CD14-positive monocyte (primary cell): ENCODE results near the gene TIGD6. TPM values are rescaled to one million over a fixed set of nuclear protein-coding genes. Genes with fewer than 3 reads are reported as not detected.
"Not testable (repeated sequence)": the region's sequence is repeated elsewhere in the genome, so short reads cannot be mapped to it uniquely, and the experiment has no call there.

ENCODE experiments used
- DNase-seq, 3 donors: peaks; one replicate each; pipeline ENCODE4 v3.0.0-alpha.2; 2011 to 2022
- H2AFZ ChIP-seq: 2 replicates; pipeline ENCODE4 v1.6.0; 2012; ENCODE audit warnings: mild to moderate bottlenecking, low read depth, low read length, inconsistent platforms; ENCODE audit not compliant: insufficient read depth, poor library complexity, severe bottlenecking
- H3K27ac ChIP-seq, 2 donors: 1 replicate in 1 of 2; 2 replicates in 1 of 2; pipeline ENCODE4 v1.5.1; 2012 to 2013; ENCODE audit warnings: low read length in 2 of 2, control low read depth in 1 of 2, inconsistent platforms in 1 of 2, low read depth in 1 of 2, mild to moderate bottlenecking in 1 of 2
- H3K27me3 ChIP-seq, 2 donors: one replicate each; pipeline versions ENCODE4 v1.6.0 to v1.6.1; 2011 to 2013; ENCODE audit warnings: low read length in 2 of 2; ENCODE audit not compliant: control insufficient read depth in 2 of 2, insufficient read depth in 2 of 2
- H3K36me3 ChIP-seq, 2 donors: replicated peaks in 1 of 2; 1 replicate in 1 of 2; 2 replicates in 1 of 2; pipeline versions ENCODE4 v1.5.1 to v1.6.1; 2012 to 2013; ENCODE audit warnings: low read length in 2 of 2, control low read depth in 1 of 2, inconsistent platforms in 1 of 2, mild to moderate bottlenecking in 1 of 2; ENCODE audit not compliant: insufficient read depth in 2 of 2, control insufficient read depth in 1 of 2
- H3K4me1 ChIP-seq, 2 donors: 1 replicate in 1 of 2; 2 replicates in 1 of 2; pipeline versions ENCODE4 v1.5.1 to v1.6.1; 2012 to 2013; ENCODE audit warnings: low read length in 2 of 2, control low read depth in 1 of 2, inconsistent platforms in 1 of 2, mild to moderate bottlenecking in 1 of 2, moderate library complexity in 1 of 2; ENCODE audit not compliant: insufficient read depth in 2 of 2, control insufficient read depth in 1 of 2
- H3K4me2 ChIP-seq: replicated peaks from 2 replicates; pipeline ENCODE3; 2012; ENCODE audit warnings: low read length, moderate library complexity, mild to moderate bottlenecking; ENCODE audit not compliant: poor library complexity, severe bottlenecking; ENCODE audit errors: extremely low read depth
- H3K4me3 ChIP-seq, 3 experiments: fragments of 200-600 bp in 1 of 3; sonication (generic) in 1 of 3; replicated peaks in 1 of 3; 1 replicate in 2 of 3; 2 replicates in 1 of 3; pipeline ENCODE4 v1.5.1; 2011 to 2013; ENCODE audit warnings: low read length in 3 of 3, mild to moderate bottlenecking in 3 of 3, control low read depth in 2 of 3, low read depth in 2 of 3, inconsistent platforms in 1 of 3, moderate library complexity in 1 of 3
- H3K79me2 ChIP-seq: 2 replicates; pipeline ENCODE4 v1.6.0; 2012; ENCODE audit warnings: mild to moderate bottlenecking, control low read depth, inconsistent platforms, low read length, moderate library complexity; ENCODE audit not compliant: insufficient read depth
- H3K9ac ChIP-seq: 2 replicates; pipeline ENCODE4 v1.6.0; 2017; ENCODE audit warnings: low read length, mild to moderate bottlenecking; ENCODE audit not compliant: insufficient read depth, poor library complexity, severe bottlenecking
- H3K9me3 ChIP-seq, 2 donors: replicated peaks in 1 of 2; 1 replicate in 1 of 2; 2 replicates in 1 of 2; pipeline versions ENCODE4 v1.5.1 to v1.6.1; 2012 to 2013; ENCODE audit warnings: low read length in 2 of 2, control low read depth in 1 of 2; ENCODE audit not compliant: control insufficient read depth in 1 of 2, insufficient read depth in 1 of 2
- H4K20me1 ChIP-seq: 2 replicates; pipeline ENCODE4 v1.6.0; 2012; ENCODE audit warnings: mild to moderate bottlenecking, low read length, control low read depth, moderate library complexity; ENCODE audit not compliant: insufficient read depth
- H3K27ac Mint-ChIP-seq, 7 donors: one replicate each; pipeline ENCODE4 v1.8.0; 2020; ENCODE audit warnings: mild to moderate bottlenecking in 7 of 7, mixed read lengths in 7 of 7, moderate library complexity in 6 of 7, inconsistent platforms in 2 of 7
- H3K27me3 Mint-ChIP-seq, 3 donors: one replicate each; pipeline ENCODE4 v1.8.0; 2021 to 2022; ENCODE audit warnings: low read depth in 3 of 3, mild to moderate bottlenecking in 3 of 3, mixed read lengths in 3 of 3, moderate library complexity in 3 of 3, inconsistent platforms in 1 of 3
- H3K36me3 Mint-ChIP-seq, 2 donors: one replicate each; pipeline ENCODE4 v1.8.0; 2020; ENCODE audit warnings: mixed read lengths in 2 of 2, inconsistent platforms in 1 of 2, mild to moderate bottlenecking in 1 of 2
- H3K4me1 Mint-ChIP-seq: one replicate; pipeline ENCODE4 v1.8.0; 2020; ENCODE audit warnings: mild to moderate bottlenecking, mixed read lengths
- H3K4me3 Mint-ChIP-seq, 2 donors: one replicate each; pipeline ENCODE4 v1.8.0; 2020; ENCODE audit warnings: mild to moderate bottlenecking in 2 of 2, mixed read lengths in 2 of 2, moderate library complexity in 1 of 2
- H3K9me3 Mint-ChIP-seq, 7 donors: one replicate each; pipeline ENCODE4 v1.8.0; 2020 to 2022; ENCODE audit warnings: mixed read lengths in 7 of 7, mild to moderate bottlenecking in 6 of 7, moderate library complexity in 6 of 7, inconsistent platforms in 2 of 7
- WGBS: methylation state at CpG from one replicate; pipeline ENCODE4 v1.1.5; 2013; ENCODE audit warnings: missing lambda C conversion rate; ENCODE audit not compliant: insufficient coverage; 5-methylcytosine and 5-hydroxymethylcytosine counted together
- intact Hi-C, 2 donors: fragments of 100-400 bp; cut with micrococcal nuclease; formaldehyde crosslinking; loops; one replicate each; pipeline versions ENCODE4 v1.15.0 to v1.15.1; 2023
- polyA plus RNA-seq, 3 donors: library from polyadenylated mRNA; depleted of rRNA in 1 of 3; unstranded in 2 of 3; stranded (reverse) in 1 of 3; fragments of 300-500 nt in 2 of 3; fragments of >200 nt in 1 of 3; fragmentation: Illumina TruSeq in 2 of 3; gene quantifications; 1 replicate in 2 of 3; 2 replicates in 1 of 3; pipeline ENCODE4 v1.2.3, GENCODE V29; 2012 to 2021
- TF ChIP-seq, protein P1 (sequence below): fragments of 200-600 bp; IDR thresholded peaks from one replicate; pipeline ENCODE4 v1.8.0; 2022; ENCODE audit warnings: antibody characterized with exemption, mild to moderate bottlenecking

The TIGD6 gene
- polyA plus RNA-seq, 3 donors, result 0.88 to 2.5 (median 1.8) TPM

DNA sequence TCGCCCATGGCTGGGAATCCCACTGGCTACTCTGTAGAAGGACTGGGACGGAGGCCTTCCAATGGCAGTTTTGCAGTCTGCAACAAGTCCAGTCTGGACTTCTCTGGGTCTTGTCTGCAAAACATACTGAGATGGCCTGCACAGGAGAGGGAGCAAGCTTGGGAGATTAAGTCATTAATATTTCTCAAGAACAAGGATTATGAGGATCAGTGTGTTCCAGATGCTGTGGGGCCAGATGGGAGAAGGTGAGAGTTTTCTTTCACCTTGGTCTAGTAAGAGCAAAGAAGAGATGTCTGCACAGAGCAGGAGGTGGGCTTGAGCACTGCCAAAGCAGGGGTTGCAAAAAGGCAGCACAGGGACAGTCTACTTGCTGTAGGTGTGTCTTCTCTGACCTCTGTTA is 55.8 kb downstream of the TIGD6 start, which contains the start of gene PDE6A:
Gene PDE6A (minus strand): TSS at position 128 of the 400 bp plus-strand sequence. CDS start 120 bp downstream, at position 8.
- H3K36me3 ChIP-seq, result no peaks in the 10 kb centered on the region
- WGBS, result 100% methylated on average over 2 of the region's 2 CpGs
- H3K27ac Mint-ChIP-seq, result no peak within 1 kb of the TSS
- peaks cover 20 to 25% of the 10 kb centered on the region in 2 donors for H3K4me1 ChIP-seq
- no peak within 1 kb of the TSS for H2AFZ ChIP-seq
- H3K4me3 ChIP-seq, result no peak within 1 kb of the TSS
- H3K27ac ChIP-seq, result no peak within 1 kb of the TSS
- no peaks in the 10 kb centered on the region for H3K79me2 ChIP-seq
- peaks cover 0 to 1% (median 0%) of the 10 kb centered on the region in 7 donors for H3K9me3 Mint-ChIP-seq
- peaks cover 33% of the 10 kb centered on the region for H3K4me1 Mint-ChIP-seq
- H3K27me3 Mint-ChIP-seq, result peaks cover 0 to 1% (median 0%) of the 10 kb centered on the region in 3 donors
- no peaks in the 10 kb centered on the region for H3K9me3 ChIP-seq
- no peaks in the 10 kb centered on the region for H4K20me1 ChIP-seq
- H3K4me2 ChIP-seq, result no peak within 1 kb of the TSS
- intact Hi-C loops, result loop anchor here in 1 of 2 donors (10.0 kb wide), 1 partner anchor 270 kb away; no protein-coding TSS in a partner anchor
- no peak within 1 kb of the TSS for H3K4me3 Mint-ChIP-seq
- TF ChIP-seq, protein P1, sequence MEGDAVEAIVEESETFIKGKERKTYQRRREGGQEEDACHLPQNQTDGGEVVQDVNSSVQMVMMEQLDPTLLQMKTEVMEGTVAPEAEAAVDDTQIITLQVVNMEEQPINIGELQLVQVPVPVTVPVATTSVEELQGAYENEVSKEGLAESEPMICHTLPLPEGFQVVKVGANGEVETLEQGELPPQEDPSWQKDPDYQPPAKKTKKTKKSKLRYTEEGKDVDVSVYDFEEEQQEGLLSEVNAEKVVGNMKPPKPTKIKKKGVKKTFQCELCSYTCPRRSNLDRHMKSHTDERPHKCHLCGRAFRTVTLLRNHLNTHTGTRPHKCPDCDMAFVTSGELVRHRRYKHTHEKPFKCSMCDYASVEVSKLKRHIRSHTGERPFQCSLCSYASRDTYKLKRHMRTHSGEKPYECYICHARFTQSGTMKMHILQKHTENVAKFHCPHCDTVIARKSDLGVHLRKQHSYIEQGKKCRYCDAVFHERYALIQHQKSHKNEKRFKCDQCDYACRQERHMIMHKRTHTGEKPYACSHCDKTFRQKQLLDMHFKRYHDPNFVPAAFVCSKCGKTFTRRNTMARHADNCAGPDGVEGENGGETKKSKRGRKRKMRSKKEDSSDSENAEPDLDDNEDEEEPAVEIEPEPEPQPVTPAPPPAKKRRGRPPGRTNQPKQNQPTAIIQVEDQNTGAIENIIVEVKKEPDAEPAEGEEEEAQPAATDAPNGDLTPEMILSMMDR, result no peak
- H3K9ac ChIP-seq, result no peak within 1 kb of the TSS
- DNase-seq, result no peak
- no peaks in the 10 kb centered on the region for H3K27me3 ChIP-seq
- H3K36me3 Mint-ChIP-seq, result no peaks in the 10 kb centered on the region

DNA sequence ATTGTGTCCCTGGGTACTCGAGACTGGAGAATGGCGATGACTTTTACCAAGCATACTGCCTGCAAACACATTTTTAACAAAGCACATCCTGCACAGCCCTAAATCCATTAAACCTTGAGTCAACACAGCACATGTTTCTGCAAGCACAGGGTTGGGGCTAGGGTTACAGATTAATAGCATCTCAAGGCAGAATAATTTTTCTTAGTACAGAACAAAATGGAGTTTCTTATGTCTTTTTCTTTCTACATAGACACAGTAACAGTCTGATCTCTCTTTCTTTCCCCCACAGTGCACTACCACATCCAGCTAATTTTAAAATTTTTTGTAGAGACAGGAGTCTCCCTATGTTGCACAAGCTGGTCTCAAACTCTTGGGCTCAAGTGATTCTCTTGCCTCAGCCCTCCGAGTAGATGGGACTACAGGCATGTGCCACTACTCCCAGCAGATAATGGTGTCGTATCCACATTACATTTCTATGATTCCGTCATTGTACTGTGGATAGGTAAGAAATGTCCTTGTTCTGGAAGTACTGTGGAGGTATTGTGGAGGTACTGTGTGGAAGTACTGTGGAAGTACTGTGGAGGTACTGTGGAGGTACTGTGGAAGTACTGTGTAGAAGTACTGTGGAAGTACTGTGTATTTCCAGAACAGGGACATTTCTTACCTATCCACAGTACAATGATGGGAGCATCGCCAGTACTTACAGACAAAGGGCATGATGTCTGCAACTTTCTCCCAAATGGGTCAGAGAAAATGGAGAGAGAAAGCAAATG is 57.1 kb downstream of the TIGD6 start:
- H3K9ac ChIP-seq, H3K27ac ChIP-seq: not testable (repeated sequence)
- intact Hi-C loops, result loop anchor here in 1 of 2 donors (10.0 kb wide), 1 partner anchor 269 kb away; no protein-coding TSS in a partner anchor

More for the DNA sequence above, 57.1 kb downstream of the TIGD6 start:
- H3K36me3 ChIP-seq, DNase-seq, H3K27me3 Mint-ChIP-seq, H3K4me3 Mint-ChIP-seq, H3K4me2 ChIP-seq, H3K9me3 Mint-ChIP-seq, H3K36me3 Mint-ChIP-seq, H4K20me1 ChIP-seq, H3K79me2 ChIP-seq, H3K9me3 ChIP-seq, H2AFZ ChIP-seq, H3K4me3 ChIP-seq, H3K27me3 ChIP-seq: not testable (repeated sequence)
- WGBS, result no CpG with 5 or more reads among the region's 6 CpGs
- H3K27ac Mint-ChIP-seq, result peak overlapping the region in 2 of 7 donors; percentile 44 to 75
- peaks cover 33 to 38% of the 10 kb centered on the region in 2 donors for H3K4me1 ChIP-seq
- peaks cover 45% of the 10 kb centered on the region for H3K4me1 Mint-ChIP-seq

Other genes starting within 250 kb of the TIGD6 start
- gene PDE6A, start 55.9 kb downstream of the TIGD6 start, polyA plus RNA-seq, result under 1 TPM in 1 of 3 donors, not detected in 2; 0.01 TPM
- gene SLC26A2, start 39.9 kb downstream of the TIGD6 start, polyA plus RNA-seq, result 1 to 10 TPM; 1.9 to 3.6 (median 3.1) TPM
- 10 to 100 TPM in 1 of 3 donors, 1 to 10 TPM in 2; 3.1 to 22.9 (median 6.2) TPM for gene HMGXB3, start 85 bp upstream of the TIGD6 start, polyA plus RNA-seq
- 100 to 1,000 TPM; 180 to 332 (median 242) TPM for gene CSF1R, start 85.9 kb upstream of the TIGD6 start, polyA plus RNA-seq
- gene PDGFRB, start 155.2 kb upstream of the TIGD6 start, polyA plus RNA-seq, result under 1 TPM; 0.04 to 0.99 (median 0.20) TPM
- gene CDX1, start 166.1 kb upstream of the TIGD6 start, polyA plus RNA-seq, result not detected
- gene SLC6A7, start 189.4 kb upstream of the TIGD6 start, polyA plus RNA-seq, result under 1 TPM in 1 of 3 donors, not detected in 2; 0.07 TPM